Ramos (cell line): ENCODE results near the gene CD34.

ENCODE experiments used
- in situ Hi-C: fragments of 300-500 bp; cut with MboI; formaldehyde crosslinking; loops from one replicate; pipeline ENCODE4 v1.14.3; 2022; ENCODE audit warnings: low sequenced_read_pairs; ENCODE audit not compliant: unreplicated experiment

CD34 gene

GRCh38 chr1:207902566-207902965, 8.4 kb downstream of the CD34 start:
- in situ Hi-C loops: no loop called here

- in situ Hi-C loops: no loop called here
These were observed 9.8 kb downstream of the CD34 start for GRCh38 chr1:207901041-207901653.

DNA sequence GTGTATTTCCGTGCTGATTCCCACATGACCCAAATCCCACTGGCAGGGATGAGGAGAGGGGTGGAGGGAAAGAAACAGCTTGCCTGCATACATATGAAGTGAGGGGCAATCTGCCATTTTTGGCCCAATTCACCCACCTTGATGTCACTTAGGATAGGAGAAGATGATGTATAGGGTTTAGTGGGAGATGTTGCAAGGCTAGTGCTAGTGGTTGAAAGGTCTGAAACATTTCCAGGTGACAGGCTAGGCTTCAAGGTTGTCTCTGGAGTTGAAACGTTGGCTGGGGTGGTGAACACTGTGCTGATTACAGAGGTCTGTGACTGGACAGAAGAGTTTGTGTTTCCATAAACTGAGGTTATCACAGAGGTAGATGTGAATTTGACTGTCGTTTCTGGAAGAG, 12.1 kb downstream of the CD34 start:
- in situ Hi-C loops: no loop called here

- in situ Hi-C loops: no loop called here
These were observed 12.7 kb downstream of the CD34 start for GRCh38 chr1:207898260-207898659.

DNA sequence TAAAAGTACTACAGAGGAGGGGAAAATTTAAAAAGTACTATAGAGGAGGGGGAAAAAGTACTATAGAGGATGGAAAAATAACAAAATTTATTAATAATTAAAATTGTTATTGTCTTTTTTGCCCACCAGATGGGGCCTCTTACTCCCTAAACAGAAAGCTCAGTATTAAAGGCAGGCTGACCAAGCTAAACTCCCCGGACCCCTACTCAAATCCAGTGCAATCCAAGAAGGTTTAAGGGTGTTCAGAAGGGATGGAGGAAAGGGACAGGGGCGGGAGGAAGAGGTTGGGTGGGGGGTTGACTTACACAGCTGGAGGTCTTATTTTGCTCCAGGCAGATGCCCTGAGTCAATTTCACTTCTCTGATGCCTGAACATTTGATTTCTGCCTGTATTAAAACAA, 13.7 kb downstream of the CD34 start:
- in situ Hi-C loops: no loop called here

DNA sequence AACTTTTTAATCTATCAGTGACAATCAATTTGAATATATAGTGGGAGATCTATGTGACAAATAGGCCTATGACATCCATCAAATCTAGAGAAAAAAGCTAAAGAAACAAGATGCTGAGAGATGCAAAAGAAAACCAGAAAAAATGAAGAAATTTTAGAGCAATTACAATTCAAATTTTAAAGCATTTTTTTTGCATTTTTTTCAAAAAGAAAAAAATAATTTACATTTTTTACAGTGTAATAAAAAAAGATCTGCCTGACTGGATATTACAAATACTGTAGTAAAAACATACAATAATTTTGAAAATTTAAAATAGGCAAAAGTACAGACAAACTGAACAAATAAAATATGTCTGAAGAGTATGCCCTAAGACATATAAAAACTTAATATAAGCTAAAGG, 14.4 kb downstream of the CD34 start:
- in situ Hi-C loops: no loop called here

- in situ Hi-C loops: no loop called here
These were observed 16.2 kb downstream of the CD34 start for GRCh38 chr1:207894704-207895103.

GRCh38 chr1:207893737-207894582, 17.0 kb downstream of the CD34 start:
- in situ Hi-C loops: no loop called here

DNA sequence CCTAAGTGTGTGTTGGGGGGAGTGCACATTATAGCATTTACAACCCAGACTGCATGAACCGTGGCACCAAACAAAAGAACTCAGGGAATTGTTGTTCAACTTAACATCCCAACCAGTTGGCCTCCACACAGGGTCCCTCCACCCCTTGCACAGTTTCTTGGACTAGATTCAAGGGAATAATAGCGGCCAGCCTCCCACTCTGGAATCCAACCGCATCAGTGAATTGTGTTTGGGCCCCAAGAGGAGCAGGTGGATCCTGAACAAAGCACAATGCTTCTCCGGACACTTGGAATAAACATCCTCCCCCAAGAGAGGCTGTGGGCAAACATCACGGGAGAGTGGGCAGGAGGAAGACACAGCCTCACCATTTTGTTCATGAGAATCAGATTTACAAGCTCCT, 18.2 kb downstream of the CD34 start:
- in situ Hi-C loops: no loop called here

DNA sequence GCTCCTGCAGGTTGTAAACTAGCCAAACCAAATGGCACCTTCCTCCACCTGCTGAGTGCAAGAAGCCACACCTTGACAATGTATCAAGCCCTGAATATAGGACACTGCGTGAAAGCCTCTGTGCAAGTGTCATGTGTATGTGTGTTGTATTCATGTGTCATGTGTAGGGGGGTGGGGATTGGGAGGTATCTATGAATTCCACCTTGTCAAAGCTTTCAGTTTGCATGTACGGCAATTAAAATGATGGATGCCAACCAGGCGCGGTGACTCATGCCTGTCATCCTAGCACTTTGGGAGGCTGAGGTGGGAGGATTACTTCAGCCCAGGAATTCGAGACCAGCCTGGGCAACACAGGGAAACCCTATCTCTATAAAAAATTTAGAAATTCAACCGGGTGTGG, 19.8 kb downstream of the CD34 start:
- in situ Hi-C loops: no loop called here

DNA sequence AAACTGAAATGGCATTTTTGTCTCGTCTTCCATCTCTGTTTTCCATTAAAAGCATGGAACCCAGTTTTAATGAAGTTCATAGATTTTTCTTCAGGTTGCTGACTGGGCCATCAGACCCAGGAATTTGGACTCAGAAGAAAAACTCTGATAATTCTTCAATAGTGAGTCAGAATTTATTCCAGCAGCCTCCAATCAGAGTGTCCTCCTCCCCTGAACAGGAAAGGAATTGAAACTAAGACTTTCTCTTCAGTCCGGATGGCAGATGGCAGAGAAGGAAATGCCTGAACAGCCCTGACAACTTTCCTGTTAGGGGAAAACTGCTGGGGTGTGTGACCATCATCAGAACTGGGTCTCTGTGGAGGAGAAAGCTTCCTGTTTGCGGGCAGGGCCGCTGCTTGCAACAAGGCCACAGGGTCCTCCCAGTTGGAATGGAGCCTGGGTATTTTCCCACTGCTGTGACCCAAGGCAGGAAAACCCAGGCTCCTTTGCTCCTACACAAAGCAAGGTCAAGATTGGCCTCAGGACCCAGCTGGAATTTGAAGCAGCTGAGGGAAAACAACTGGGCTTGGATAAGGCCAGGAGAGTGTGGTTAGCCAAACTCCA, 20.7 kb downstream of the CD34 start:
- in situ Hi-C loops: no loop called here

DNA sequence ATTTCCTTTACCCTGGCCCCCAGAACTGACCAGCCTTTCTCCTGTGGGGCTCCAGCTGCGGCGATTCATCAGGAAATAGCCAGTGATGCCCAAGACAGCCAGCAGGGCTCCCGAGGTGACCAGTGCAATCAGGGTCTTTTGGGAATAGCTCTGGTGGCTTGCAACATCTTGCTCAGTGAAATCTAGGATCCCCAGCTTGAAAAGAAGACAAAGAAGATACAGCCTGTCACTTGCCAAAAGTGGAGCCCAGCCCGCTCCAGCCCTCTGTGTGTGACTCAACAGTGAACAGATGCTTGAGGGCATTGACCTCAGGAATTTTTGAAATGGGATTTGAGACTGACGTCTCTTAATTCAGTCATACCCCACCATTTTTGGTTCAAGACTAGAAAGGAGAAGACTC, 22.3 kb downstream of the CD34 start:
- in situ Hi-C loops: no loop called here

DNA sequence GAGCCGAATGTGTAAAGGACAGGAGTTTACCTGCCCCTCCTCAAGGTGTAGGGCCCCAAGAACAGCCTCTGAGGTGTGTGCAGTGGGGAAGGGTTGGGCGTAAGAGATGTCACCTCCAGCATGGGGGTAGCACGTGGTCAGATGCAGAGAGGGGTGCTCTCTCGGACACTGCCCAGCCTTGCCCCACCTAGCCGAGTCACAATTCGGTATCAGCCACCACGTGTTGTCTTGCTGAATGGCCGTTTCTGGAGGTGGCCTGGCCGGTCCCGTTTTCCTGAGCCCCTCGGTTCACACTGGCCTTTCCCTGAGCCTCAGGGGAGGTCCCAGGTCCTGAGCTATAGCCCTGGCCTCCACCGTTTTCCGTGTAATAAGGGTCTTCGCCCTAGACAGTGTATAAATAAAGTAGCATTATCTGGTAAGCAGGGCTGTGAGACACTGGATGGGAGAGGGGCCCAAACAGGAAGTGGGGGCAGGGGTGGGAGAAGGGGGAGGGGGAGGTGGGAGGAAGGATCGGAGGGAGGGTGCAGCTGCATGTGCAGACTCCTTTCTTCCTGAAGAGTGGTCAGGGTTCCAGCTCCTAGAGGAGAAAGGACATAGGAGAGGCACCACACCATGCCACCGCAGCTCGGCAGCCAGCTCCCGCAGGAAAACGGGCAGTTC, 23.3 kb downstream of the CD34 start:
- in situ Hi-C loops: no loop called here

GRCh38 chr1:207886227-207886626, 24.7 kb downstream of the CD34 start:
- in situ Hi-C loops: no loop called here

DNA sequence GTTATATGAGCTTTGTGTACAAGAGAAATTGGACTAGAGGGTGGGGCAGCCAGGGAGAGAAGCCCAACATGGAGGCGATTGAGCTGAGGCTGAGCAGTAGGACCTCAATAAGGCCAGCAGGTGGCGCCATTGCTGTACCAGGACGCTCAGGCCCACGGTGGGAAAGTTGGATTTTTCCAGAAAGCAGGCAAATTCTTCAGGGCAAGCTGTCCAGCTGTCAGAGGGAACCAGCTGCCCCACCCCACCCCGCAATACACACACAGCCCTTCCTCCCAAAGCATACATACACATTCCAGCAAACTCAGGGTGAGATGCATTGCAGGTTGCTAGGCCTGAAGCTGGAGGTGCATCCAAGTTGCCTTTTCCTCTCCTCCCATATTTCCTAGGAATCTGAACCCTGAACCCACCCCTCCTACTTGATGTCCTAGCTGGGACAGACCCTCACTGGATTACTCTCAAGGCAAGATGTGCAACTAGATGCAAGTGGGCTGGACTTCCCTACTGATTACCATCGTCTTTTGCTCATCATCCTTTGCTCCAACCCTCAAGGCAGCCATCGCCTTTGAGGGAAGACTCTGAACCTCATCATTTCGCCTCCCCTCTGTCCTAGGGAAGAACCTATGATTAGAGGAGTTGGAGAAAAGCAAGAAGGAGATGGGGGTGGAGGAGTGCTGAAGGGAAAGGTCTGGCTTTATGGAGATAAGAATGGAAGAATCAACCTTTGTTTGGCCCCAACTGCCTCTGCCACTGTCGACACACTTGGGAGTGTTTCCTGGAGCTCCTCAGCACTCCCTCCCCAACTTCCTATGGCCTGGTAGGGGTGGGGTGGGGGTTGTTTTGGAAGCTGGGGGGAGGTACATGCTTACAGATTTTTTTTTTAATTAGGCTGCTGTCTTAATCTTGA, 25.5 kb downstream of the CD34 start:
- in situ Hi-C loops: no loop called here

- in situ Hi-C loops: loop anchor here (5.0 kb wide), 1 partner anchor 73 kb away; no protein-coding TSS in a partner anchor
These were observed 26.5 kb downstream of the CD34 start for GRCh38 chr1:207884266-207885029.

DNA sequence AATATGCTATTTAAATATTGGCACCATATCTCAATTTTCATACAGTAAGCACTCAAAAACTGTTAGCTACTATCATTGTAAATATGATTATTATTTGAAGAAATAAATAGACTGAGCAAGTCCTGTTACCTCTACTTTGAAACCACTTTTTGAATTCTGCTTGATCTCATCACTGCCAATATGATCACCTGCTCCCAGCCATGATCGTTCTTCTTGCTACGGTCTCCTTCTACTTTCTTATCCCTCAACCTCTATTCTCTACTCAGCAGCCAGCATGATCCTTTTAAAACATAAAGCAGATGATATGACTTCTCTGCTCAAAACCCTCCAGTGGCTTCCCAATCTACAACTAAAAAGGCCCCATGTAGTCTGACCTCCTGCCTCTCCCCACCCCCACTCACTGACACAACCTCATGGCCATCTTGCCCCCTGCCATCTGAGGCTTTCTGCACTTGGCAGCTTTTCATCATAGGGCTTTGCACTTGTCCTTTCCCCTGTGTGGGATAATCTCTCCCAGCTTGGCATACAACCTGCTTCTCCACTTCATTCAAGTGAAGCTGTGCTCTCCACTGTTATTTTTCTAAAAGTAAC, 27.2 kb downstream of the CD34 start:
- in situ Hi-C loops: loop anchor here (5.0 kb wide), 1 partner anchor 74 kb away; no protein-coding TSS in a partner anchor

GRCh38 chr1:207883104-207883651, 27.7 kb downstream of the CD34 start:
- in situ Hi-C loops: loop anchor here (5.0 kb wide), 1 partner anchor 74 kb away; no protein-coding TSS in a partner anchor
